Measurements from ENCODE around the gene B3GAT1.

DNA sequence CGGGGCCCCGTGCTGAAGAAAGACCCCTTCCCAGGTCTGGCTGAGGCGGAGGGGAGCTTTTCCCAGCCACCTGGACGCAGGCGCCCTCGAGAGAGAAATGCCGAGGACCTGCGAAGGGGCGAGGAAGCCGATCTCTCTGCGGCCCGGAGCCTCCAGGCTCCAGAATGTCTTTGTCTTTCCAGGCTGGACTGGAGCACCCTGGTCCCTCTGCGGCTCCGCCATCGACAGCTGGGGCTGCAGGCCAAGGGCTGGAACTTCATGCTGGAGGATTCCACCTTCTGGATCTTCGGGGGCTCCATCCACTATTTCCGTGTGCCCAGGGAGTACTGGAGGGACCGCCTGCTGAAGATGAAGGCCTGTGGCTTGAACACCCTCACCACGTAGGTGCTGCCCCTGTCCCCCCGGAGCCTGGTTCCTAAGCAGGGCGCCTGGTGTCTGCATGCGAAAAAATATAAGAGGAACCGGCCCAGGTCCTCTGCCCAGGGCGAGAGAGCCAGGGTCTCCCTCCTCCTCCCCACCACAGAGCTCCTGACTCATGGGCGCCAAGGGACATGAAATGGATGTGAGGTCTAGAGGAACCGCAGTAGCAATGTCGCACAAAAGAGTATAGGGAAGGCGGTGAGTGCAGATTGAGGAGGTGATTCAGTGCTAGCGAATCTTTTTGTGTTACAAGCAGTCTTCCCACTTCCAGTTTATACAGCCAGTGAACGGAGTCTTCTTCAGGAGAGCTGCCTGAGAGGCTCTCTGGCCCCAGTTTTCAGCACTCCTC is 69.3 kb downstream of the B3GAT1 start:
- TF ChIP-seq, protein P1, sequence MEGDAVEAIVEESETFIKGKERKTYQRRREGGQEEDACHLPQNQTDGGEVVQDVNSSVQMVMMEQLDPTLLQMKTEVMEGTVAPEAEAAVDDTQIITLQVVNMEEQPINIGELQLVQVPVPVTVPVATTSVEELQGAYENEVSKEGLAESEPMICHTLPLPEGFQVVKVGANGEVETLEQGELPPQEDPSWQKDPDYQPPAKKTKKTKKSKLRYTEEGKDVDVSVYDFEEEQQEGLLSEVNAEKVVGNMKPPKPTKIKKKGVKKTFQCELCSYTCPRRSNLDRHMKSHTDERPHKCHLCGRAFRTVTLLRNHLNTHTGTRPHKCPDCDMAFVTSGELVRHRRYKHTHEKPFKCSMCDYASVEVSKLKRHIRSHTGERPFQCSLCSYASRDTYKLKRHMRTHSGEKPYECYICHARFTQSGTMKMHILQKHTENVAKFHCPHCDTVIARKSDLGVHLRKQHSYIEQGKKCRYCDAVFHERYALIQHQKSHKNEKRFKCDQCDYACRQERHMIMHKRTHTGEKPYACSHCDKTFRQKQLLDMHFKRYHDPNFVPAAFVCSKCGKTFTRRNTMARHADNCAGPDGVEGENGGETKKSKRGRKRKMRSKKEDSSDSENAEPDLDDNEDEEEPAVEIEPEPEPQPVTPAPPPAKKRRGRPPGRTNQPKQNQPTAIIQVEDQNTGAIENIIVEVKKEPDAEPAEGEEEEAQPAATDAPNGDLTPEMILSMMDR (IDR thresholded peaks at IDR 0.05): no peak
- no peak for TF ChIP-seq POLR2AphosphoS5 (IDR thresholded peaks at IDR 0.05)
- no peak for TF ChIP-seq POLR2A (IDR thresholded peaks at IDR 0.05)

All from breast epithelium (tissue), 3 donors.